Heart right ventricle (tissue), 16 donors: Measurements from ENCODE around the gene E2F2. TPM values are rescaled to one million over a fixed set of nuclear protein-coding genes. Genes with fewer than 3 reads are reported as not detected.

ENCODE experiments used
- ATAC-seq, 8 donors: fragments of 200-7000 bp; cut with Tn5 transposase; one replicate each; pipeline ENCODE4 v1.9.1; 2020; ENCODE audit warnings: mild to moderate bottlenecking in 8 of 8, moderate library complexity in 8 of 8, moderate number of reproducible peaks in 1 of 8
- DNase-seq, 2 donors: peaks; one replicate each; pipeline ENCODE4 v3.0.0-alpha.2; 2020
- H3K27ac ChIP-seq, 10 donors: fragments of 200-600 bp; sonication (generic) in 2 of 10; one replicate each; pipeline versions ENCODE4 v1.5.0 to v1.8.0; 2020 to 2022; ENCODE audit warnings: mild to moderate bottlenecking in 3 of 10
- H3K27me3 ChIP-seq, 7 donors: fragments of 200-600 bp; one replicate each; pipeline ENCODE4 v1.8.0; 2021 to 2022; ENCODE audit warnings: mild to moderate bottlenecking in 2 of 7
- H3K36me3 ChIP-seq, 9 donors: fragments of 200-600 bp; sonication (generic) in 1 of 9; one replicate each; pipeline versions ENCODE4 v1.5.0 to v1.8.0; 2020 to 2022; ENCODE audit warnings: mild to moderate bottlenecking in 2 of 9
- H3K4me1 ChIP-seq, 9 donors: fragments of 200-600 bp; sonication (generic) in 1 of 9; one replicate each; pipeline versions ENCODE4 v1.5.0 to v1.8.0; 2020 to 2022; ENCODE audit warnings: mild to moderate bottlenecking in 4 of 9
- H3K4me3 ChIP-seq, 10 donors: fragments of 200-600 bp; sonication (generic) in 2 of 10; one replicate each; pipeline versions ENCODE4 v1.5.0 to v1.8.0; 2020 to 2022; ENCODE audit warnings: mild to moderate bottlenecking in 7 of 10, moderate library complexity in 2 of 10
- H3K9me3 ChIP-seq, 11 donors: fragments of 200-600 bp in 10 of 11; sonication (generic) in 2 of 11; one replicate each; pipeline versions ENCODE4 v1.5.0 to v1.8.0; 2013 to 2022; ENCODE audit warnings: mild to moderate bottlenecking in 2 of 11, control low read depth in 1 of 11, moderate library complexity in 1 of 11
- CTCF ChIP-seq, 9 donors: fragments of 200-600 bp; sonication (generic) in 2 of 9; IDR thresholded peaks; one replicate each; pipeline versions ENCODE4 v1.5.0 to v1.8.0; 2021 to 2022; ENCODE audit warnings: antibody characterized with exemption in 9 of 9, mild to moderate bottlenecking in 5 of 9, moderate library complexity in 1 of 9
- WGBS, 2 donors: extraction: QIAGEN DNeasy Blood & Tissue Kit; methylation state at CpG; one replicate each; pipeline ENCODE4 v1.1.7; 2013; ENCODE audit warnings: inconsistent platforms in 1 of 2; 5-methylcytosine and 5-hydroxymethylcytosine counted together
- intact Hi-C, 10 donors: fragments of 100-400 bp; cut with DNase I; formaldehyde crosslinking; loops; one replicate each; pipeline versions ENCODE4 v1.11.1 to v1.14.2; 2022
- polyA plus RNA-seq, 2 donors: library from polyadenylated mRNA; stranded (reverse); fragments of 200-250 nt; gene quantifications; one replicate each; pipeline ENCODE4 v1.2.3, GENCODE V29; 2013
- total RNA-seq, 10 donors: library from RNA; stranded (reverse); fragmentation: NEBNext Ultra II Directional in 3 of 10; extraction: Animal tissue kit (Norgen Biotek cat#: 25700) in 3 of 10; gene quantifications; one replicate each; pipeline versions ENCODE4 v1.2.1 to v1.2.4, GENCODE V29; 2021 to 2023
- donor health status: Arrhythmogenic right ventricular cardiomyopathy.
- donor health status: ischemic (EF 13 %, LVEDD 7.1; RV severe dilation, severe dysfunction).
- donor health status: healthy with polysubstance abuse.
- donor health status: DM: no; HTN: yes; CAD: no.
- donor health status: DM: no; HTN: no; CAD: no.
- donor health status: ischemic (EF 25% LVEDD 6.9; RV normal size, moderate dysfunction).
- donor health status: ischemic (EF 25% LVEDD 5.7; RV mildly dilated, moderate dysfunction).
- donor health status: healthy.
- donor health status: DM: yes; HTN: yes; CAD: no.
- donor health status: Ischemic cardiomyopathy.
- donor health status: ischemic (EF 35%, LVEDD 5.7; RV mildly dilated, moderate dysfunction).
- donor health status: nonischemic (EF 11% LVEDD 7.7; RV severe dilation, severe dysfunction).
- donor health status: DM: yes; HTN: yes; CAD: no.
- donor health status: PGD.
- donor health status: ischemic (EF 29% LVEDD 5.4; RV normal size, mild dysfunction).
- donor health status: nonischemic (EF 23%, LVEDD 6.1; RV moderate dilation, normal function).

E2F2 gene
- total and polyA plus RNA-seq, 12 donors = 0.04 to 2.3 (median 0.15) TPM; not detected in 2

DNA sequence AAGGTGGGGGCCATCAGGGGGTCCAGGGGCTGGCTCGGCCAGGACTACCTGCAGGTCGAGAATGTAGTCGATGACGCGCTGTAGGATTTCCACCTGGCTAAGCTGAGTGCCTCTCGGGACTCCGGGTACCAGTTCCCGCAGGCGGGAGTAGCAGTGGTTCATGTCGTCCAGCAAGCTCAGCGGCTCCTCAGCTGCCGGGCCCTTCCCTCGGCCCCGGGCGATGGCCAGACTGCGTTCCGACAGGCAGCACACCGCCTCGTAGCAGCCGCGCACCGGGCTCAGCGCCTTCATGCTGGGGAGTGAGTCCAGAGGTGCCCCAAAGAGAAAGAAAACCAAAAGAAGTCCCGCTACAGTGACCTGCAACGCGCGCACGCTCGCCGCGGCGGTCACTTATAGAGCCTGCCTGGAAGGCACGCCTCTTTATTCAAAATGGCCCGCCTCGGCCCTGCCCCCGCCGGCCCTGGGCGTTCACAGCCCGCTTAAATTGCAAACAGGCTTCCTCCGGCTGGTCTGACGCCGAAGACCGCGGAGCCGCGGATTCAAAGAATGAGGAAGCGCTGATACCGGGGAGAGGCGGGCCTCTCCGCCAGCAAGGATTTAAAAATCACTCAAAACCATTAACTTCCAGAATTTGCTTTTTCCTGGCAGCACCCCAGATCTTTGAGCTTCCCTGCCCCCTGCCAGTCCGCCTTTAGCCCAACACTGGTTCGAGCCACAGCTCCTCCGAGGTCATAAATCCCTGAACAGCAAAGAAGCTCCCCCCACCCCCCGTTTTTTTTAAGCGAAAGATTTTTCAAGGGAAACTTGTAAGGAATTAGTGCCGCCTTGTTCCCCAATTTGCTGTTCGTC is 28.3 kb upstream of the E2F2 start, which contains the start of gene ID3:
Gene ID3, minus strand, starts transcription at position 366 of the 849 bp plus-strand sequence. Its CDS starts 75 bp downstream, at position 291.
- 0 to 1% methylated on average over 57 of the region's 57 CpGs for WGBS, 2 donors
- no peaks in the 10 kb centered on the region for H3K9me3 ChIP-seq
- peak within 1 kb of the TSS; percentile 90 to 99 (median 95) for H3K27ac ChIP-seq
- ATAC-seq = peak; percentile 66 to 83 (median 79)
- intact Hi-C loops = loop anchor here in 2 of 10 donors (10.0 kb wide), 1 partner anchor 185 kb away; the partner anchor contains the start of gene ELOA (in 2 of the 2)
- H3K4me3 ChIP-seq = peak within 1 kb of the TSS; percentile 62 to 97 (median 82)
- H3K27me3 ChIP-seq = peaks cover 0 to 23% (median 0%) of the 10 kb centered on the region in 7 donors
- H3K4me1 ChIP-seq = peaks cover 6 to 81% (median 61%) of the 10 kb centered on the region in 9 donors
- H3K36me3 ChIP-seq = peaks cover 0 to 20% (median 6%) of the 10 kb centered on the region in 9 donors
- DNase-seq = peak; percentile 97
- TF ChIP-seq CTCF (IDR thresholded peaks at IDR 0.05) = no peak

DNA sequence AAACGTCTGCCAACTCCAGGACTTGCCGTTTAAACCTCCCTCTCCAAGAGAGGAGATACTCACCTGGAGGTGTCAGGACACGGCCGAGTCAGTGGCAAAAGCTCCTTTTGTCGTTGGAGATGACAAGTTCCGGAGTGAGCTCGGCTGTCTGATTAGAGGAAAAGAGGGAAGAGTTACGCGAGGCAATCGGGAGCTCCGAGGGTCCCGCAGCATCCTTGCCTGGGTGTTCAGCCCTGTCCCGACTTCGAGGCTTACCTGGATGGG is 27.8 kb upstream of the E2F2 start:
- no peak for ATAC-seq
- H3K4me3 ChIP-seq = peak overlapping the region; percentile 62 to 97 (median 82)
- intact Hi-C loops = loop anchor here in 2 of 10 donors (10.0 kb wide), 1 partner anchor 186 kb away; the partner anchor contains the start of gene ELOA (in 2 of the 2)
- no peaks in the 10 kb centered on the region for H3K9me3 ChIP-seq
- peak overlapping the region; percentile 90 to 99 (median 95) for H3K27ac ChIP-seq
- WGBS, 2 donors = 0 to 2% methylated on average over 14 of the region's 14 CpGs
- H3K27me3 ChIP-seq = peaks cover 0 to 26% (median 0%) of the 10 kb centered on the region in 7 donors
- no peak for TF ChIP-seq CTCF (IDR thresholded peaks at IDR 0.05)
- peaks cover 8 to 83% (median 64%) of the 10 kb centered on the region in 9 donors for H3K4me1 ChIP-seq
- H3K36me3 ChIP-seq = peaks cover 0 to 20% (median 6%) of the 10 kb centered on the region in 9 donors
- no peak for DNase-seq

GRCh38 chr1:23558140-23558871 is 27.3 kb upstream of the E2F2 start:
- TF ChIP-seq CTCF (IDR thresholded peaks at IDR 0.05) = no peak
- DNase-seq = peak; percentile 76 to 78
- H3K4me1 ChIP-seq = peaks cover 13 to 83% (median 64%) of the 10 kb centered on the region in 9 donors
- H3K36me3 ChIP-seq = peaks cover 0 to 20% (median 6%) of the 10 kb centered on the region in 9 donors
- peak overlapping the region; percentile 62 to 97 (median 82) for H3K4me3 ChIP-seq
- H3K9me3 ChIP-seq = no peaks in the 10 kb centered on the region
- 4 to 7% methylated on average over 34 of the region's 34 CpGs for WGBS, 2 donors
- ATAC-seq = peak; percentile 0 to 31 (median 20)
- peaks cover 0 to 26% (median 0%) of the 10 kb centered on the region in 7 donors for H3K27me3 ChIP-seq
- peak overlapping the region; percentile 90 to 99 (median 95) for H3K27ac ChIP-seq
- intact Hi-C loops = loop anchor here in 2 of 10 donors (10.0 kb wide), 1 partner anchor 186 kb away; the partner anchor contains the start of gene ELOA (in 2 of the 2)
